ENCODE data around the gene GLO1. TPM values are rescaled to one million over a fixed set of nuclear protein-coding genes. Genes with fewer than 3 reads are reported as not detected.

Gene GLO1
- total and polyA plus RNA-seq, 9 of the 15 experiments (the other 6 are each of a cell fraction or from before 2014, with no cell fraction given), result 155 to 331 (median 203) TPM

DNA sequence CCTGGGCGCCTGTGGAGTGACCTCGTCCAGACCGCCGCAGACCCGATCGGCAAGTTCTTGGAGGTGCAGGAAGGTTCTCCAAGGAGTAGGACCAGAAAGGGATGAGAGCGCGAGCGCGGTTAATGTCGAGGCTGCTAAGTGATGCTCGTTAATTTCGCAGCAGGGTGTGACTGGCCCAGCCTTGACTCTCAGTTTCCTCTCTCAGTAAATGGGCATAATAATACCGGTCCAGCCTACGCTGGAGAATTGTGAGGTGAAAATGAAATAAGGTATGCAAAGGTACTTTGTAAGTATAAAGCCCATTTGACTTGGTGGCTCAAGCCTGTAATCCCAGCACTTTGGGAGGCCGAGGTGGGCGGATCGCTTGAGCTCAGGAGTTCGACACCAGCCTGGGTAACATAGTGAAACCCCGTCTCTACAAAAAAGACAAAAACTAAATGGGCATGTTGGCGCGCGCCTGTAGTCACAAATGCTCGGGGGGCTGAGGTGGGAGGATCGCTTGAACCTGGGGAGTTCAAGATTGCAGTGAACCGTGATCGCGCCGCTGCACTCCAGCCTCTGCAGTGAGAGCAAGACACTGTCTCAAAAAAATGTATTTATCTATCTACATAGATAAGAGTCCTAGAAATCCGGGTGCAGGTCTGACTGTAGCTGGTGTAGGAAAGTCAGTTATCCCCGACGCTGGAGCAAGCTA is 62.6 kb downstream of the GLO1 start:
- Histone ChIP-seq H3K4me1 (replicated peaks in 1 of 2; ENCODE audit: control insufficient read depth in 2 of 2, insufficient read depth in 2 of 2, low read length in 2 of 2) (peaks cover 8 to 12% of the 10 kb centered on the region in 2 experiments; a peak in 3 of 5 replicates), H3K9me1 (ENCODE audit: control insufficient read depth, insufficient read depth, low read length) (no peaks in the 10 kb centered on the region), H3K27ac (ENCODE audit: extremely low read depth, low read depth, low read length) (no peak overlapping the region), H3K79me2 (ENCODE audit: control insufficient read depth, insufficient read depth, low read length) (no peaks in the 10 kb centered on the region), H3K36me3 (ENCODE audit: control insufficient read depth, insufficient read depth, low read length) (no peaks in the 10 kb centered on the region), H3K27me3 (ENCODE audit: control insufficient read depth in 2 of 2, insufficient read depth in 2 of 2, low read length in 2 of 2) (peaks cover 14% of the 10 kb centered on the region in 2 experiments; a peak in 4 of 5 replicates), H2AFZ (ENCODE audit: low read depth, low read length) (peak overlapping the region; percentile 97), H3K4me3 (peak overlapping the region; percentile 81), H3K9me3 (replicated peaks; ENCODE audit: control insufficient read depth, insufficient read depth, low read depth, low read length) (no peaks in the 10 kb centered on the region), H3K9ac (ENCODE audit: insufficient read depth in 1 of 2, low read depth in 2 of 2, low read length in 2 of 2) (peak overlapping the region; percentile 55 to 92; a peak in 3 of 4 replicates), H4K20me1 (replicated peaks; ENCODE audit: control insufficient read depth, insufficient read depth, low read length) (no peaks in the 10 kb centered on the region), H3K4me2 (ENCODE audit: insufficient read depth, low read length) (peak overlapping the region; percentile 86)
- BruUV-seq (replicated peaks), result TSS peak; percentile 42
- CTCF ChIA-PET (ENCODE audit: low intra/inter-chr PET ratio), result no interaction called here
- intact Hi-C loops (cut with micrococcal nuclease), result no loop called here
- ATAC-seq, result peak; percentile 67; the same call in 2 of the 3 replicates
- POLR2A ChIA-PET, result interaction anchor here (0.6 kb wide), 1 partner anchor 285 kb away, joined by 3 read pairs; no protein-coding TSS in a partner anchor
- no peak for FAIRE-seq
- 40% methylated on average over 32 of the region's 32 CpGs for WGBS (ENCODE audit: insufficient coverage, low coverage, missing lambda C conversion rate)
- in situ Hi-C loops (cut with MboI), result no loop called here
- DNase-seq (ENCODE audit: extremely low read depth in 1 of 4, low spot score in 3 of 4), result no peak
- TF ChIP-seq ZEB2 (IDR thresholded peaks at IDR 0.05) (no peak), ZNF695 (CRISPR knock-in tag; IDR thresholded peaks at IDR 0.05) (no peak), SIX5 (IDR thresholded peaks at IDR 0.05; ENCODE audit: borderline replicate concordance in 1 of 2, insufficient read depth in 1 of 2, low read depth in 1 of 2, low read length in 2 of 2) (no peak), ZNF175 (CRISPR knock-in tag; IDR thresholded peaks at IDR 0.05; ENCODE audit: low read depth) (no peak), MTA3 (IDR thresholded peaks at IDR 0.05; ENCODE audit: borderline replicate concordance) (0 out of 2 replicates have a peak, but pooled peaks have one; percentile 7), ZBTB33 (CRISPR knock-in tag; IDR thresholded peaks at IDR 0.05) (peak; percentile 51; the same call in 1 of the 2 replicates), NUFIP1 (IDR thresholded peaks at IDR 0.05; ENCODE audit: partially characterized antibody) (no peak), ZNF589 (CRISPR knock-in tag; IDR thresholded peaks at IDR 0.05; ENCODE audit: low read depth) (no peak), MTA1 (IDR thresholded peaks at IDR 0.05; ENCODE audit: borderline replicate concordance) (no peak), ZNF354B (CRISPR knock-in tag; IDR thresholded peaks at IDR 0.05) (no peak), LEF1 (IDR thresholded peaks at IDR 0.05) (no peak), TRIM24 (IDR thresholded peaks at IDR 0.05) (no peak), ATF7 (IDR thresholded peaks at IDR 0.05) (0 out of 2 replicates have a peak, but pooled peaks have one; percentile 27), ZKSCAN3 (CRISPR knock-in tag; IDR thresholded peaks at IDR 0.05) (no peak), EZH2 (IDR thresholded peaks at IDR 0.05; ENCODE audit: borderline replicate concordance, low read depth, low read length) (no peak), MNT (conservative IDR thresholded peaks at IDR 0.05) (no peak), ZNF436 (CRISPR knock-in tag; IDR thresholded peaks at IDR 0.05) (no peak), HMG20B (CRISPR knock-in tag; IDR thresholded peaks at IDR 0.05) (0 out of 2 replicates have a peak, but pooled peaks have one; percentile 42), NR3C1 (CRISPR knock-in tag; IDR thresholded peaks at IDR 0.05) (0 out of 2 replicates have a peak, but pooled peaks have one; percentile 60), MYBL2 (IDR thresholded peaks at IDR 0.05; ENCODE audit: low read depth) (no peak), MYBL2 (CRISPR knock-in tag; IDR thresholded peaks at IDR 0.05; ENCODE audit: borderline replicate concordance) (no peak)
